22Rv1 (cell line): ENCODE measurements around the gene SSH3.

Experiments used
- CTCF ChIP-seq: fragments of 450-650 bp; IDR thresholded peaks from 2 replicates; pipeline ENCODE4 v1.5.1; 2017; ENCODE audit warnings: mild to moderate bottlenecking
- ZFX ChIP-seq: fragments of 450-650 bp; IDR thresholded peaks from 2 replicates; pipeline ENCODE4 v1.6.1; 2017; ENCODE audit warnings: antibody characterized with exemption, borderline replicate concordance

- TF ChIP-seq CTCF (no peak), ZFX (no peak)
Measured at GRCh38 chr11:67283481-67283963, 19.8 kb upstream of the SSH3 start.
